VCaP (cell line): Measurements from ENCODE around the gene GNA12.
"Not testable (repeated sequence)": the region's sequence is repeated elsewhere in the genome, so short reads cannot be mapped to it uniquely, and the experiment has no call there.

Experiments used
- H3K27ac ChIP-seq: fragments of 450-650 bp; 2 replicates; pipeline ENCODE4 v1.5.1; 2017
- CTCF ChIP-seq: fragments of 450-650 bp; conservative IDR thresholded peaks from 2 replicates; pipeline ENCODE4 v1.5.1; 2017; ENCODE audit warnings: mild to moderate bottlenecking, moderate library complexity

GNA12 gene

GRCh38 chr7:2687881-2688318, 156.2 kb downstream of the GNA12 start, which contains the start of gene AMZ1:
Gene AMZ1 (plus strand): TSS chr7:2688202. CDS start chr7:2700452, 12,250 bp downstream.
- no peak for TF ChIP-seq CTCF
- peak within 1 kb of the TSS; percentile 16; the same call in 1 of the 2 replicates for H3K27ac ChIP-seq

DNA sequence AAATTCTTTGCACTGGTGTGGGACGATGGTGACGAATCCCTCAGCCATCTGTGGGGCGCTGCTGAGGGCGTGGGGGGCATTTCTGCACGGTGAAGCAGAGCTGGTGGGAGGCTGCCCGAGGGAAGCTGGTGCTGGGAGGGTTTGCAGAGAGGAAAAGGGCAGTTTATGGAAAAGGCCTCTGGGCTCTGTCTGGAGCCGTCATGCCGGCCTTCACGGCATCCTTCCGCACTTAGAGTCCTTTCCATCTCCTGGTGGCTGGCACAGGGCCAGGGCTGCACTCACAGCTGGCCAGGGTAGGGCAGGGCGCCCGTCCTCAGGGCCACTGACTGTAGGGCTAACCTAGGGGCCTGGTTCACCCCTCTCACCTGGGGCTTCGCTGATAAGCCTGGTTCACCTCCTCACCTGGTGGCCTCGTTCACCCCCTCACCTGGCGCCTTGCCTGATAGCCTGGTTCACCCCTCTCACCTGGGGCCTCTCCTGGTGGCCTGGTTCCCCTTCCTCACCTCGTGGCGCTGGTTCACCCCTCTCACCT, 156.7 kb downstream of the GNA12 start:
- H3K27ac ChIP-seq, result no peak overlapping the region; the same call in 1 of the 2 replicates
- TF ChIP-seq CTCF, result no peak

GRCh38 chr7:2686101-2686500, 158.0 kb downstream of the GNA12 start:
- TF ChIP-seq CTCF, result no peak
- no peak overlapping the region for H3K27ac ChIP-seq

GRCh38 chr7:2684501-2684900, 159.6 kb downstream of the GNA12 start:
- H3K27ac ChIP-seq, result no peak overlapping the region
- no peak for TF ChIP-seq CTCF

DNA sequence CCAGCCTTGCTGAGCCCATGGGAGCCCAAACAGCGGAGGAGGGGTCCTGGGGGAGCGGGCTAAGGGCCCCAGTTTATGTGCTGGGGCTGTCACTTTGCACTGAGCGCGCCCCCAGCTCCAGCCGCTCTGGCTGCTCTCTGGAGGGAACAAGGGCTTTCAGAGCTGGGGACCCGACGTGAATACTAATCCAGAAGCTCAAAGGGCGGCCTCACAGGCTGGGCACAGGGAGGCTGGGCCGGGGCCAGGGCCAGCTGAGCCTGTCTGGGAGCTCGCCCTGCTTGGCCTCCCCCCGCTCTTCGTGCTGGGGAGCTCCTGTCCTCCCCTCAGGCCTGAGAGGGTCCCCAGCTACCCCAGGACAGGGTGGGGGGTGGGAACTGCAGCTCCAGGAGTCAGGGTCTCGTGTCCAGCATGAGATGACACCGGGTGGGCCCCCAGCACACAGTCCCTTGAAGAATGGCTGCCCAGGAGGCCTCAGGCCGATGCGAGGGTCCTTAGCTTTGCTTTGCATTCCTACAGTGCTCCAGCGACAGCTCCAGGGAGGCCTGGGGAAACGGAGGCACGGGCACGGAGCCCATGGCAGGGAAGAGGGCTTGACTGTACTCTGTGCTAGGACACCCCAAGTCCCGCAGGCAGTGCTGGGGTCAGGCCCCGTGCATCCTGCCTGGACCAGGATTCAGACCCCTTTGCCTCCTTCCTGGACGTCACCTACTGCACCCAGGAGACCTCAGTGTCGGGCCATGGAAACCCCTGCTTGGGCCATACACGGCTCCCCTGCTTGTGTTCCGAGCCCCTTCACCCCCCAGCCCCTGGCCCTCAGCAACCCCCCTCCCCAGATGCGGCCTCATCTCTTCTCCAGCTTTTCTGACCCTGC, 161.9 kb downstream of the GNA12 start:
- no peak overlapping the region for H3K27ac ChIP-seq
- no peak for TF ChIP-seq CTCF

- TF ChIP-seq CTCF, result peak; percentile 78
- H3K27ac ChIP-seq, result no peak overlapping the region
Observed at GRCh38 chr7:2680792-2681490, 163.2 kb downstream of the GNA12 start.

- H3K27ac ChIP-seq, result no peak overlapping the region
- TF ChIP-seq CTCF, result no peak
Observed at GRCh38 chr7:2680256-2680655, 163.9 kb downstream of the GNA12 start.

DNA sequence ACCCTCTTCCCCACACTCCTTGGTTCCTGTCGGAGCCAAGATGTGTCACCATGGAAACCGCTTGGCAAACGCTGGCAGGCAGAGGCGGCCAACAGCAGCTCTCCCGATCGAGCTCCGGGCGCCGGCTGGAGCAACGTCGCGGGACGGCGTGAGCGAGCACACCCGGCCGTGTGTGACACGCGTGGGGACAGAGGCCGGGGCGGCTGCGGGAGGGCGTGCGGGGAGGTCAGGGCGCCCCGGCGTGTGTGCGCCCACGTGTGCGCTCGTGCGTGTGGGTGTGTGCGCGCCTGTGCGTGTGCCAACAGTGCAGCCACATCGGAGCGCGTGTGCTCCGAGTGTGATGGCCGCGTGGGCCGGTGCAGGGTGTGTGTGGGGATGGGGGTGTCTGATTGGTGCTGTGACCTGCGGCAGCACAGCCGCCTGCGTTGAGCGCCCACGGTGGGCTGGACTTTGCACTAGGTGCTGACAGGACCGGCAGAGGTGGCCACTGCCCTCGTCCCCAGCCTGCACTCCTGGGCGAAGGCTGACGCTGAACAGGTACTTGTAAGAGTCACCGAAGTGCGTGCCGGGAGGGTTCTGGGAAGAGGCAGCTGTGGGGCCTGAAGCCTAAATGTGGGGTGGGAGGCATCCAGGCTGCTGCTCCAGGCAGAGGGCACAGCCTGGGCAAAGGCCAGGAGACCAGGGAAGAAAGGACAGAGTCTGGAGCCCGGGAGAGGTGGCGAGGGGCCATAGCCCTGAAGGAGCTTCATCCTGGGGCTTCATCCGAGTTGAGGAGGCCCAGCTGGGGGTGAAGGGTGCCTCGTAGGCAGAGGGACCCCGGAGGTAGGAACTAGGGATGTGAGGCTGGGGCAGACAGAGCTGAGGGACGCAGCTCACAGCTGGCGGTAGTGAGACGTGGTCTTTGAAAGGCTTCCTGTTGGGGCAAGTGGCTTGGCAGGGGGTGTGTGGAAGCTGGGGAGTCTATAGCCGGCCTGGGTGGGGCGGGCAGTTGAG, 164.7 kb downstream of the GNA12 start:
- H3K27ac ChIP-seq, result not testable (repeated sequence)

DNA sequence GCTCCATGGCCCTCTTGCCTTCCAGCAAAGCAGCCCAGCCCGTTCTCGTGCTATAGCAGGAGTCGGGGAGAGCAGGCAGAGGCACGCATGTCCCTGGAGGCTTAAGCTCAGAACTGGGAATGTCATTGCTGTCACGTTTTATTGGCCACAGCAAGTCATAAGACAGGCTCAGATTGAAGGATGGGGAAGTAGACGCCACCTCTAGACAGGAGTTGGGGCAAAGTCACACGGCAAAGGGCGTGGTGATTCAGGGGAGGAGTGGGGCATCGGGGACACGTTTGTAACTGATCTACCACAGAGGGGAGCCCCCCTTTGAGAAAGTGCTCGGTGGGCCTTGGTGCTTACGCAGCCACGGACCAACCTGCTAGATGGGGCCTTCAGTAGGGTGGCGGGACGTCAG, 165.7 kb downstream of the GNA12 start:
- H3K27ac ChIP-seq, result not testable (repeated sequence)
